Panc1 (cell line): Measurements from ENCODE around the gene ARHGEF40. TPM values are rescaled to one million over a fixed set of nuclear protein-coding genes. Genes with fewer than 3 reads are reported as not detected.

Experiments
- ATAC-seq: fragments of 200-7000 bp; cut with Tn5 transposase; 2 replicates; pipeline ENCODE4 v1.9.1; 2020; ENCODE audit warnings: mild to moderate bottlenecking, moderate library complexity
- BruUV-seq: library from RNA; stranded (reverse); fragments of 400-500 nt; replicated peaks from 2 replicates; lab custom pipeline; 2021; lab: Mats Ljungman, UMichigan
- CTCF ChIA-PET: fragments of 300-600 bp; sonication (Branson Sonifier 250); formaldehyde crosslinking; loops from one replicate; lab custom pipeline; 2022; ENCODE audit warnings: antibody characterized with exemption; lab: Charles Lee
- POLR2A ChIA-PET: fragments of 300-600 bp; sonication (Branson Sonifier 250); formaldehyde crosslinking; loops from one replicate; lab custom pipeline; 2022; ENCODE audit warnings: antibody characterized with exemption; lab: Charles Lee
- DNase-seq: peaks from one replicate; pipeline ENCODE4 v3.0.0-alpha.2; 2010; ENCODE audit warnings: low read depth, low spot score
- H3K27ac ChIP-seq: 2 replicates; pipeline ENCODE4 v1.5.1; 2011; ENCODE audit warnings: mild to moderate bottlenecking, low read length, inconsistent platforms
- H3K27me3 ChIP-seq: fragments of 200-500 bp; sonication (Bioruptor generic); 2 replicates; pipeline ENCODE4 v1.6.0; 2014; ENCODE audit warnings: low read length, inconsistent platforms; ENCODE audit not compliant: control insufficient read depth, insufficient read depth
- H3K36me3 ChIP-seq: fragments of 200-500 bp; sonication (Bioruptor generic); 2 replicates; pipeline ENCODE4 v1.5.1; 2014; ENCODE audit warnings: inconsistent platforms, mild to moderate bottlenecking, low read length, moderate library complexity; ENCODE audit not compliant: control insufficient read depth, insufficient read depth
- H3K4me1 ChIP-seq: 2 replicates; pipeline ENCODE4 v1.5.1; 2011; ENCODE audit warnings: inconsistent platforms, mild to moderate bottlenecking, low read length, moderate library complexity; ENCODE audit not compliant: control insufficient read depth, insufficient read depth
- H3K4me3 ChIP-seq, 2 experiments: 2 replicates each; pipeline ENCODE4 v1.5.1; 2011 to 2012; ENCODE audit warnings: low read depth in 2 of 2, low read length in 2 of 2, mild to moderate bottlenecking in 2 of 2, inconsistent platforms in 1 of 2, moderate library complexity in 1 of 2
- H3K9me3 ChIP-seq: fragments of 200-500 bp; sonication (Bioruptor generic); 2 replicates; pipeline ENCODE4 v1.5.1; 2014; ENCODE audit warnings: low read depth, mild to moderate bottlenecking, inconsistent platforms, low read length, moderate library complexity; ENCODE audit not compliant: control insufficient read depth, insufficient read depth
- CTCF ChIP-seq: fragments of 450-650 bp; IDR thresholded peaks from 2 replicates; pipeline ENCODE4 v1.5.1; 2017; ENCODE audit warnings: mild to moderate bottlenecking
- POLR2AphosphoS5 ChIP-seq: IDR thresholded peaks from 2 replicates; pipeline ENCODE4 v1.6.1; 2012; ENCODE audit warnings: mild to moderate bottlenecking, low read depth, low read length, moderate library complexity
- REST ChIP-seq, 2 experiments: IDR thresholded peaks; 2 replicates each; pipeline ENCODE4 v1.6.1; 2011 to 2012; ENCODE audit warnings: low read depth in 2 of 2, control low read depth in 1 of 2, low read length in 1 of 2, mild to moderate bottlenecking in 1 of 2, moderate library complexity in 1 of 2; ENCODE audit not compliant: insufficient read depth in 1 of 2
- SIN3A ChIP-seq: IDR thresholded peaks from 2 replicates; pipeline ENCODE4 v1.6.1; 2012; ENCODE audit warnings: low read depth, mild to moderate bottlenecking, low read length, moderate library complexity, borderline replicate concordance; ENCODE audit not compliant: insufficient read depth
- TCF7L2 ChIP-seq: IDR thresholded peaks from 2 replicates; pipeline ENCODE4 v1.6.1; 2011; ENCODE audit warnings: mild to moderate bottlenecking, low read depth, low read length, inconsistent platforms
- in situ Hi-C: cut with HindIII; loops from 2 replicates; pipeline ENCODE4 v1.10.0; 2016; ENCODE audit warnings: low sequenced_read_pairs, low pct_unique_long_range_greater_than_20kb
- intact Hi-C: fragments of 100-400 bp; cut with micrococcal nuclease; formaldehyde crosslinking; loops from one replicate; pipeline ENCODE4 v1.10.0; 2022; ENCODE audit not compliant: unreplicated experiment
- total RNA-seq: library from RNA; stranded (reverse); gene quantifications from one replicate; pipeline ENCODE4 v1.2.1, GENCODE V29; 2021; ENCODE audit not compliant: unreplicated experiment

Gene ARHGEF40
- total RNA-seq, 1 experiment from 2014 or later: 11.1 TPM

- ChIA-PET CTCF (interaction anchor here (0.6 kb wide), 1 partner anchor 33 kb away, joined by 4 read pairs; no protein-coding TSS in a partner anchor), POLR2A (no interaction called here)
- Histone ChIP-seq H3K4me1 (no peaks in the 10 kb centered on the region), H3K27ac (no peak overlapping the region), H3K36me3 (no peaks in the 10 kb centered on the region), H3K9me3 (no peaks in the 10 kb centered on the region), H3K4me3 (no peak overlapping the region), H3K27me3 (no peaks in the 10 kb centered on the region)
- ATAC-seq (no peak), DNase-seq (no peak)
- in situ Hi-C loops: no loop called here
- BruUV-seq: no TSS peak
- intact Hi-C loops: no loop called here
- TF ChIP-seq CTCF (no peak), TCF7L2 (no peak), POLR2AphosphoS5 (no peak), REST (IDR thresholded peaks at IDR 0.05; ENCODE audit: insufficient read depth in 1 of 2, low read depth in 2 of 2, low read length in 1 of 2) (no peak), SIN3A (no peak)
Measured at GRCh38 chr14:21054123-21054767, 15.9 kb upstream of the ARHGEF40 start.

GRCh38 chr14:21054768-21055145 is 15.3 kb upstream of the ARHGEF40 start:
- no TSS peak for BruUV-seq
- TF ChIP-seq POLR2AphosphoS5 (no peak), TCF7L2 (no peak), SIN3A (no peak), REST (IDR thresholded peaks at IDR 0.05; ENCODE audit: insufficient read depth in 1 of 2, low read depth in 2 of 2, low read length in 1 of 2) (no peak), CTCF (no peak)
- H3K9me3 ChIP-seq: no peaks in the 10 kb centered on the region
- CTCF ChIA-PET: no interaction called here
- ATAC-seq (no peak), DNase-seq (no peak)
- H3K4me3 ChIP-seq: no peak overlapping the region
- no peak overlapping the region for H3K27ac ChIP-seq
- intact Hi-C loops (no loop called here), in situ Hi-C loops (no loop called here)
- H3K27me3 ChIP-seq: no peaks in the 10 kb centered on the region
- no peaks in the 10 kb centered on the region for H3K4me1 ChIP-seq
- H3K36me3 ChIP-seq: no peaks in the 10 kb centered on the region
- POLR2A ChIA-PET: no interaction called here
